Common myeloid progenitor, CD34-positive (primary cell): ENCODE results near the gene LEAP2.

ENCODE experiments used
- CTCF ChIA-PET: fragments of 350-600 bp; sonication (Branson Sonifier 250); formaldehyde crosslinking; loops from one replicate; lab custom pipeline; 2021; ENCODE audit warnings: antibody characterized with exemption; lab: Charles Lee
- POLR2A ChIA-PET: fragments of 350-600 bp; sonication (Branson Sonifier 250); formaldehyde crosslinking; loops from one replicate; lab custom pipeline; 2021; ENCODE audit warnings: antibody characterized with exemption; lab: Charles Lee
- DNase-seq, 3 donors: peaks; one replicate each; pipeline versions ENCODE4 v3.0.0 to v3.0.0-alpha.2; 2013
- H3K27ac ChIP-seq, 2 experiments: 1 replicate in 1 of 2; 2 replicates in 1 of 2; pipeline ENCODE4 v1.7.0; 2013; ENCODE audit warnings: inconsistent platforms in 2 of 2, low read length in 2 of 2, mild to moderate bottlenecking in 2 of 2, low read depth in 1 of 2, moderate library complexity in 1 of 2; ENCODE audit not compliant: severe bottlenecking in 2 of 2, insufficient read depth in 1 of 2, poor library complexity in 1 of 2
- H3K27me3 ChIP-seq, 5 experiments: replicated peaks in 2 of 5; 1 replicate in 3 of 5; 2 replicates in 2 of 5; pipeline versions ENCODE4 v1.6.1 to v1.7.0; 2013; ENCODE audit warnings: low read length in 4 of 5, mild to moderate bottlenecking in 2 of 5, moderate library complexity in 2 of 5, inconsistent platforms in 1 of 5; ENCODE audit not compliant: insufficient read depth in 5 of 5, control insufficient read depth in 4 of 5
- H3K36me3 ChIP-seq, 4 experiments: 1 replicate in 2 of 4; 2 replicates in 2 of 4; pipeline versions ENCODE4 v1.6.1 to v1.7.0; 2013; ENCODE audit warnings: low read length in 3 of 4, control low read depth in 1 of 4, mild to moderate bottlenecking in 1 of 4; ENCODE audit not compliant: control insufficient read depth in 4 of 4, insufficient read depth in 4 of 4
- H3K4me1 ChIP-seq, 4 experiments: 1 replicate in 3 of 4; 2 replicates in 1 of 4; pipeline versions ENCODE4 v1.6.1 to v1.7.1; 2013; ENCODE audit warnings: low read length in 3 of 4, mild to moderate bottlenecking in 3 of 4, control low read depth in 1 of 4, inconsistent platforms in 1 of 4, moderate library complexity in 1 of 4; ENCODE audit not compliant: control insufficient read depth in 4 of 4, insufficient read depth in 4 of 4; ENCODE audit errors: control extremely low read depth in 1 of 4
- H3K4me3 ChIP-seq, 7 experiments: 1 replicate in 4 of 7; 2 replicates in 3 of 7; pipeline versions ENCODE4 v1.5.1 to v1.7.0; 2013; ENCODE audit warnings: mild to moderate bottlenecking in 7 of 7, low read length in 6 of 7, moderate library complexity in 6 of 7, inconsistent platforms in 2 of 7, low read depth in 2 of 7, control low read depth in 1 of 7; ENCODE audit not compliant: insufficient read depth in 4 of 7, control insufficient read depth in 1 of 7; ENCODE audit errors: extremely low read depth in 1 of 7
- H3K9me3 ChIP-seq, 5 experiments: 1 replicate in 4 of 5; 2 replicates in 1 of 5; pipeline versions ENCODE4 v1.6.1 to v1.7.1; 2013; ENCODE audit warnings: low read length in 4 of 5, mild to moderate bottlenecking in 2 of 5, inconsistent platforms in 1 of 5, low read depth in 1 of 5, moderate library complexity in 1 of 5; ENCODE audit not compliant: control insufficient read depth in 4 of 5, insufficient read depth in 2 of 5; ENCODE audit errors: control extremely low read depth in 1 of 5
- WGBS: methylation state at CpG from one replicate; pipeline ENCODE4 v1.1.5; 2013; ENCODE audit not compliant: insufficient coverage; 5-methylcytosine and 5-hydroxymethylcytosine counted together

LEAP2 gene

DNA sequence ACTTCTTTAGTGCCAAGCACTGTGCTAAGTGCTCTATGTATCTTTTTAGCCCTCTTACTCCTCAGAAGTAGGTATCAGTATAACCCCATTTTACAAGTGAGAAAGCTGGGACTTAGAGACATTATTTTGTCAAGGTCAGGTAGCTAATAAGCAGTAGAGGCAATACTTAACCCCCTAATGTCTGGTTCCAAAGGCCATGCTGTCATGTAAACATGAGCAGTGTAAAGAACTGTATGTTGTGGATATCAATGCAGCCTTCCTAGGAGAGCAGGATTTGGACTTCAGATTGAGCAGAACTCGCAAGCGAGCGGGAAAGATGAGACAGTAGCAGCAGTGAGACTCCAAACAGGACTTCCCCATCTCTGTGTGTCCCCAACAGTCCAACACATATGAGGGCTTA lies 39.4 kb upstream of the LEAP2 start:
- Histone ChIP-seq H3K27me3 (peaks cover 0 to 22% (median 18%) of the 10 kb centered on the region in 5 experiments), H3K36me3 (no peaks in the 10 kb centered on the region), H3K4me1 (peaks cover 0 to 13% (median 11%) of the 10 kb centered on the region in 4 experiments), H3K9me3 (no peaks in the 10 kb centered on the region), H3K4me3 (no peak overlapping the region), H3K27ac (no peak overlapping the region)
- no peak for DNase-seq
- ChIA-PET CTCF (interaction anchor here (1.0 to 1.8 kb wide), 5 partner anchors 13 to 49 kb away, joined by 3 to 5 read pairs (median 4); partner anchors contain the start of genes GDF9 and UQCRQ), POLR2A (interaction anchor here (1.6 kb wide), 1 partner anchor 30 kb away, joined by 3 read pairs; no protein-coding TSS in a partner anchor)
- WGBS, result 94% methylated on average over 3 of the region's 3 CpGs

DNA sequence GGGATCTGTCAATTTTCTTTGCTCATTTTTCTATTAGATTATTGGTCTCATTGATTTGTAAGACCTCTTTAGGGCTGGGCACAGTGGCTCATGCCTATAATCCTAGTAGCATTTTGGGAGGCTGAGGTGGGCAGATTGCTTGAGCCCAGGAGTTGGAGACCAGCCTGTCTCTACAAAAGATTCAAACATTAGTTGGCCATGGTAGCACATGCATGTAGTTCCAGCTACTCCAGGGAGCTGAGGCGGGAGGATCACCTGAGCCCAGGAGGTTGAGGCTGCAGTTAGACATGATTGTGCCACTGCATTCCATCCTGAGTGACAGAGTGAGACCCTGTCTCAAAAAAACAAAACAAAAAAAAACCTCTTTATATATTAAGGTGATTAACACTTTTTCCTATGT lies 36.6 kb upstream of the LEAP2 start:
- 100% methylated on average over 1 of the region's 1 CpG for WGBS
- Histone ChIP-seq H3K4me1 (peaks cover 0 to 15% (median 4%) of the 10 kb centered on the region in 4 experiments), H3K27me3 (peaks cover 0 to 6% (median under 1%) of the 10 kb centered on the region in 5 experiments), H3K36me3 (no peaks in the 10 kb centered on the region), H3K4me3 (no peak overlapping the region), H3K27ac (no peak overlapping the region), H3K9me3 (no peaks in the 10 kb centered on the region)
- ChIA-PET CTCF (interaction anchor here (2.4 to 2.5 kb wide), 2 partner anchors 13 to 18 kb away, joined by 6 to 8 read pairs; no protein-coding TSS in a partner anchor), POLR2A (no interaction called here)
- DNase-seq, result no peak

DNA sequence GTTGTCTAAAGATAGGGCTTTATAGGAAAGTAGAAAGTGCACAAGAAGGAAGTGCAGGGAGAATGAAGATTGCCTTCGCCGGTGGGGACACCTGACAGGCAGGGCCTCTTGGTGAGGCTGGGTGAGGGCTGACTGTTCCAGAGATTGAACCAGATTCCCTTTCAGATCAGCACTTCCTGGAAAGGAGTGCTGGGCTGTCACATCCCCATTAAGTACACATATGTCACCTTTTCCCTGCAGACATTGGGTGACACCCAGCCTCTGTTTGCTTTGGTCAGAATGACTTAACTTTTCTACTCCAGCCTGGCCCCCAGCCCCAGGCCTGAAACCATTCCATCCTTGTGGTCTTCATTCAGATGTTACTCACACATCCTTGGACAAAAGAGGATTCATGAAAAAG lies 35.6 kb upstream of the LEAP2 start:
- H3K36me3 ChIP-seq, result no peaks in the 10 kb centered on the region
- H3K4me3 ChIP-seq, result no peak overlapping the region
- H3K27me3 ChIP-seq, result peaks cover 0 to 6% (median 0%) of the 10 kb centered on the region in 5 experiments
- WGBS, result 70% methylated on average over 2 of the region's 2 CpGs
- DNase-seq, result no peak
- no peak overlapping the region for H3K27ac ChIP-seq
- H3K4me1 ChIP-seq, result peaks cover 0 to 15% (median 4%) of the 10 kb centered on the region in 4 experiments
- CTCF ChIA-PET, result interaction anchor here (0.7 to 2.5 kb wide), 2 partner anchors 12 to 35 kb away, joined by 3 to 8 read pairs; no protein-coding TSS in a partner anchor
- POLR2A ChIA-PET, result no interaction called here
- H3K9me3 ChIP-seq, result no peaks in the 10 kb centered on the region

DNA sequence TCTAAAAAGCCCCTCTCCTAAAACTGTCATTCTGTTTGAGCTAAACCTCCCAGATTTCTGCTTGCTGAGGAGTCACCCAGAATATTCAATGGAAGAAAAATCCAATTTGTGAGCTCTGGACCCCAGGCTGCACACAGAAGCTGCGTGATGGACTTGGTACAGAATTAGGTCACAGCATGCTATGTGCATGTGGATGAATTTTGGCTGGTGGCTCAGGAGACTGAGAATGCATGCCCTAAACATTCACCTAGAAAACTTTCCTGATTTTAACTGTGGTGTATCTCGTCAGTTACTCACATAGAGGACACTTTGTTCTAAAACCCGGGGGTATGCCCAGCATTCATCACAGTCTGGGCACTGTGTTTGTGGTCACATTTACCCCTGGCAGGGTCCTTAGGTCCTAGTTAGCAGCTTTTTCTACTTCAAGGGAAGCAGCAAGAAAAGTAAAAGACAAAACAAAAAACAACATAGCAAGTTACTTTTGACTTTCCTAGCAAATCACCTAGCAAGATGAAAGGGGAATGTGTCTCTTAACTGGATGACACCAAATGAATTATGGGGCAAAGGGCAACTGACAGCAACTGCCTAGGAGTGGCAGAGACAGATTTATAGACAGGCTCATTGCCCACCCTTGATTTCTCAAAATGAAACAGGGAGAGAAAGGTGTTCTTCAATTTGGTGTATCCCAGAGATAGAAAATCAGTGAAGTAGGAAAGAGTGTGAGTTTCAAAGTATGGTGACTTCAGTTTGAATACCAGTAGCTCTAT lies 34.8 kb upstream of the LEAP2 start:
- no peak overlapping the region for H3K4me3 ChIP-seq
- POLR2A ChIA-PET, result no interaction called here
- no peaks in the 10 kb centered on the region for H3K9me3 ChIP-seq
- 100% methylated on average over 3 of the region's 3 CpGs for WGBS
- peaks cover 0 to 15% (median 4%) of the 10 kb centered on the region in 4 experiments for H3K4me1 ChIP-seq
- H3K36me3 ChIP-seq, result no peaks in the 10 kb centered on the region
- no peak overlapping the region for H3K27ac ChIP-seq
- no peak for DNase-seq
- peaks cover 0 to 3% (median 0%) of the 10 kb centered on the region in 5 experiments for H3K27me3 ChIP-seq
- CTCF ChIA-PET, result interaction anchor here (0.7 to 2.5 kb wide), 3 partner anchors 11 to 34 kb away, joined by 3 to 8 read pairs (median 3); no protein-coding TSS in a partner anchor

DNA sequence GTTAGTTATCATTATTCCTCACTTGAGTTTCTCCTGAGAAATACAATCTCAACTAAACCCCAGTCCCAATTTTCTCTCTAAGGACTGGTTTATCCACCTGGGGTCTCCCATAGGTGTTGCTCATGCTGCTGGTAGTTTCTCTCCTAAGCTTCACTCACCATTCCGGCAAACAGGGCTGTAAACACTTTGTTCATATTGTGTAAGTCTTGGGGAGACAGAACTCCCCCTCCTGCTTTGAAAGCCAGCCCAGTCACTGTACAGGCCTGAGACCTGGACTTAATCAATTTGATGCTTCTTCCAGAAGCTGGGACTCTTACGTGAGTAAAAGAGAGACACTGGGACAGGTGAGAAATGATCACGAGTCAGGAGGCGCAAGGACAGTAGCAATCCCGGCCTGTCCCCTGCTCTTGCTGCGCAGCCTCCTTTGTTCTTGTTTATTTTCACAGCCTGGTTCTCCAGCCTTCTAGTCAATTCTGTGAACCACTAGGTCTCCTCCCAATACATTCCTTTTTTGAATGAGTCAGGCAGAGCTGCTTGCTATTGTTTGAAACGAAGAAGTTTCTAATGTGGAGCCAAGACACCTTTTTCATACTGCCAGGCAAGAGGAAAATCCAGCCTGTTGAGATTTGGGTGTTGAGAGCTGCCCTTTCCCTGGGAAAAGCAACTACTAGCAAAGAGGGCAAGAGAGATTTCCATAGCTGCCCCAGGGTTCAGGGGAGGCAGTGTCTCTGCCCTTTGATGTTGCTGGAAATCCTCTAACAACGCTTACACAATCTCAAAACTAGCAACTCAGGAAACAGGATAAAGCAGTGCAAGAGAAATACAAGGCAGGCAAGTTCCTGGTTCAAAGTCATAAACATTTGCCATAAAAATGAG lies 33.8 kb upstream of the LEAP2 start:
- DNase-seq, result no peak
- no peaks in the 10 kb centered on the region for H3K9me3 ChIP-seq
- POLR2A ChIA-PET, result no interaction called here
- no peak overlapping the region for H3K27ac ChIP-seq
- CTCF ChIA-PET, result interaction anchor here (0.9 to 2.5 kb wide), 2 partner anchors 10 to 19 kb away, joined by 3 to 8 read pairs; no protein-coding TSS in a partner anchor
- WGBS, result 100% methylated on average over 5 of the region's 8 CpGs
- H3K4me1 ChIP-seq, result peaks cover 0 to 15% (median 4%) of the 10 kb centered on the region in 4 experiments
- no peaks in the 10 kb centered on the region for H3K27me3 ChIP-seq
- no peaks in the 10 kb centered on the region for H3K36me3 ChIP-seq
- H3K4me3 ChIP-seq, result no peak overlapping the region

DNA sequence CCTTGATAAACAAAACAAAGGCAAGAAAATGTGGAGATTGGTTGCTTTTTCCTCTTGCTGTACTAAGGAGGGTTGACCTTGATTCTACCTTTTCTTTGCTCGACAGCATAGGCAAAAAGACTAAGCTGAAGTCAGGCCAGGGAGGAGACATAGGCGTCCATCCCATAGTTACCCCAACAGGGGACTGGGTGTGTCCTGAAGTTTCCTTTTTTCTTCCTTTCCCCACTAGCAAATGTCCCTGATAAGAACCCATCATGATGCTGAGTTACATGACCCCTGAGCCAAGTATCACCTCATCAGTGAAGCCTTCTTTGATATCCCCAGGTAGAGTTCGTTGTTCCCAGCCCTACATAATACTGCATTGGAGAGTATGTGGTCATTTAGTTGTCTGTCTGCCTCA lies 33.2 kb upstream of the LEAP2 start:
- H3K27me3 ChIP-seq, result no peaks in the 10 kb centered on the region
- H3K27ac ChIP-seq, result no peak overlapping the region
- H3K4me3 ChIP-seq, result no peak overlapping the region
- ChIA-PET POLR2A (no interaction called here), CTCF (no interaction called here)
- WGBS, result 100% methylated on average over 2 of the region's 3 CpGs
- H3K9me3 ChIP-seq, result no peaks in the 10 kb centered on the region
- no peaks in the 10 kb centered on the region for H3K36me3 ChIP-seq
- DNase-seq, result no peak
- peaks cover 0 to 15% (median 4%) of the 10 kb centered on the region in 4 experiments for H3K4me1 ChIP-seq
